Measurements from ENCODE around the gene PPP2R2D.

- no peak for TF ChIP-seq CTCF (IDR thresholded peaks at IDR 0.05)
- TF ChIP-seq ZFX (IDR thresholded peaks at IDR 0.05; ENCODE audit: borderline replicate concordance), result no peak
These were observed 497 bp downstream of the PPP2R2D start for GRCh38 chr10:131901181-131901829.

Data from 22Rv1 (cell line).